Measurements from ENCODE around the gene TTLL13. TPM values are rescaled to one million over a fixed set of nuclear protein-coding genes. Genes with fewer than 3 reads are reported as not detected.
A peak's percentile ranks its signal among the peaks of the same experiment; 100 is the strongest.

Gene TTLL13
- total RNA-seq, 1 experiment from 2014 or later = not detected

DNA sequence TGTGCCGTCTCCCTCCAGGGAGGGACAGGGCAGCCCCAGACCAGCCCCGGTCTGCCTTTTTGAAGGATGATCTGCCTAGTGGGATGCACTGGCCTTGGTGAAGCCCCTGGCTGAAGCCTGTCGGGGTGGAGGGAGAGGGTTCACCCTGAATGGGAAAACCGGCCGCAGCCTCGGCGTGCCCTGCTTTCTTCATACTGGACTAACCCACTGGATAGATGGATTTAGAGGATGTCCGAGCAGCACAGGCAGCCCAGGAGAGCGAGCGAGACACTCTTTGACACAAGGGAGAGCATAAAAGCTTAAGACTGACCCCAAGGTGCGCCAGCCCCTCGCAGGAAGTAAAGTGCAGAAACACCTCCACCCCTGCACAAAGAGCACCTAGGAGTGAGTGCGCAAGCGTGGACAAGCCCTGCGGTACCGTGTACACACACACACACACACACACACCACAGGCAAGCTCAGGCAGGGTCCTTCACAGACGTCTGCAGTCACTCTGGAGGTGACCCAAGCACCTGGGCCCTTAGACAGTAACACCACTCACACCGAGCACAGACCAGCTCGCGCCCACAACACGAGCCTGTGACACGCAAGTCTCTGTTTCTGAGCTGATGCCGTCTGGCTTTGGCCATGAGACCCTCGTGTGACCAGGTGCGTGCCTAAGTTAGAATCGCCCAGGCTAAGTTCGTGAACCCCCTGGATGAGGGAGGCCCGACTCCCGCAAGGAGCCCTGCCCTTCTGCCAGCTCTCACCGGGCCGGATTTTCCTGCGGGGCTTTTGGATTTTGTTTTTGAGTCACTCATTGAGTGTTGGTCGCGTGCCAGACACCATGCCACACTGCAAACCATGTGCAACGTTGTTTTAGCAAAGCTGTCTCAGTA is 36.9 kb upstream of the TTLL13 start:
- Histone ChIP-seq H3K9me3 (ENCODE audit: low read length) (no peaks in the 10 kb centered on the region), H4K20me1 (ENCODE audit: low read length) (no peaks in the 10 kb centered on the region), H3K27me3 (ENCODE audit: low read length) (no peaks in the 10 kb centered on the region), H3K36me3 (ENCODE audit: low read depth, low read length) (peaks cover 44% of the 10 kb centered on the region), H3K9ac (ENCODE audit: low read length) (peak overlapping the region; percentile 96), H3K4me1 (ENCODE audit: insufficient read depth, low read length) (peaks cover 47% of the 10 kb centered on the region), H3K4me3 (ENCODE audit: low read length) (peak overlapping the region; percentile 16; the same call in 1 of the 2 replicates), H3K9me2 (replicated peaks; ENCODE audit: low read length) (no peaks in the 10 kb centered on the region), H3K4me2 (ENCODE audit: low read length) (peak overlapping the region; percentile 57), H3K27ac (ENCODE audit: low read length) (peak overlapping the region; percentile 98), H3K79me2 (ENCODE audit: low read length) (peaks cover 92% of the 10 kb centered on the region), H3F3A (ENCODE audit: low read length, unreplicated experiment) (peaks cover 7% of the 10 kb centered on the region), H2AFZ (ENCODE audit: low read length) (no peak overlapping the region)
- BruUV-seq (replicated peaks) = TSS peak; percentile 36
- POLR2A ChIA-PET (ENCODE audit: unreplicated experiment) = no interaction called here
- ATAC-seq (0 out of 2 replicates have a peak, but pooled peaks have one; percentile 1), DNase-seq (peak; percentile 88)
- intact Hi-C loops (cut with micrococcal nuclease) = no loop called here
- CTCF ChIA-PET = interaction anchor here (0.9 to 1.2 kb wide), 3 partner anchors 9 to 58 kb away, joined by 3 to 4 read pairs (median 4); no protein-coding TSS in a partner anchor
- TF ChIP-seq, protein P1, sequence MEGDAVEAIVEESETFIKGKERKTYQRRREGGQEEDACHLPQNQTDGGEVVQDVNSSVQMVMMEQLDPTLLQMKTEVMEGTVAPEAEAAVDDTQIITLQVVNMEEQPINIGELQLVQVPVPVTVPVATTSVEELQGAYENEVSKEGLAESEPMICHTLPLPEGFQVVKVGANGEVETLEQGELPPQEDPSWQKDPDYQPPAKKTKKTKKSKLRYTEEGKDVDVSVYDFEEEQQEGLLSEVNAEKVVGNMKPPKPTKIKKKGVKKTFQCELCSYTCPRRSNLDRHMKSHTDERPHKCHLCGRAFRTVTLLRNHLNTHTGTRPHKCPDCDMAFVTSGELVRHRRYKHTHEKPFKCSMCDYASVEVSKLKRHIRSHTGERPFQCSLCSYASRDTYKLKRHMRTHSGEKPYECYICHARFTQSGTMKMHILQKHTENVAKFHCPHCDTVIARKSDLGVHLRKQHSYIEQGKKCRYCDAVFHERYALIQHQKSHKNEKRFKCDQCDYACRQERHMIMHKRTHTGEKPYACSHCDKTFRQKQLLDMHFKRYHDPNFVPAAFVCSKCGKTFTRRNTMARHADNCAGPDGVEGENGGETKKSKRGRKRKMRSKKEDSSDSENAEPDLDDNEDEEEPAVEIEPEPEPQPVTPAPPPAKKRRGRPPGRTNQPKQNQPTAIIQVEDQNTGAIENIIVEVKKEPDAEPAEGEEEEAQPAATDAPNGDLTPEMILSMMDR (conservative IDR thresholded peaks at IDR 0.05; ENCODE audit: low read depth, low read length) = no peak
- TF ChIP-seq EZH2phosphoT487 (IDR thresholded peaks at IDR 0.05; ENCODE audit: borderline replicate concordance, low read length) = peak; percentile 78

DNA sequence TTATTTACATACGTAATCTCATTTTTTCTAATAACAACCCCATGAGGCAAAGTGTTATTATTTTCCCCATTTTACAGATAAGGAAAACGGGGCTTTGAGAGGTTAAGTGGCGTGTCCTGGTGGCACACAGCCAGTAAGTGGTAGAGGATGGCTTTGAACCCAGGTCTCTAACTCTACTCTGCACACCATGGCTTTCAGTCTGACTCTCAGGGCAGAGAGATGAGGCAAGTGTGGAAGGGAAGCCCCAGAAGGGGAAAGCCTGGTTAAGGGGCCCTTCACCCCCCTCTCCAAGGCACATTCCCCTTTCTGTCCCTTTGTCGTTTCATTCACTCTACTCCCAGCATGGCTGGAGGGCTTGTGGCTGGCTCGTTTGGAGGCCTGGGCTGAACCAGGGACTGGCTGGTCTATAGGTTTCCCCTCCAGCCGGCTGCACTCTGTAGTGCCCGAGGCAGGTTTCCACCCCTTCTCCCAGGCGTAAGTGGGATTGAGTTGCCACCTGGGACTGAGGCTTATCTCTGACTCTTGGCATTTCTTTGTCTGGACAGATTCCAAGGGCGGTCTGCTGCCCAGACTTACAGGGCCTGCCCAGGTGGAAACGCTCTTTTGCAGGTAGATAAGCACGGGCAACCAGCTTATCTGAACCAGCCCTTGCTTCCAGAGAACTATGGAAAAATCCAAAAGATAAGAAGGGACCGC is 36.1 kb upstream of the TTLL13 start:
- H3F3A ChIP-seq (ENCODE audit: low read length, unreplicated experiment) = peaks cover 7% of the 10 kb centered on the region
- peaks cover 92% of the 10 kb centered on the region for H3K79me2 ChIP-seq (ENCODE audit: low read length)
- peaks cover 50% of the 10 kb centered on the region for H3K36me3 ChIP-seq (ENCODE audit: low read depth, low read length)
- intact Hi-C loops (cut with micrococcal nuclease) = no loop called here
- ATAC-seq (no peak), DNase-seq (no peak)
- H3K4me2 ChIP-seq (ENCODE audit: low read length) = peak overlapping the region; percentile 57; the same call in 1 of the 2 replicates
- no peaks in the 10 kb centered on the region for H3K9me2 ChIP-seq (replicated peaks; ENCODE audit: low read length)
- no peak overlapping the region for H3K4me3 ChIP-seq (ENCODE audit: low read length)
- peak overlapping the region; percentile 98 for H3K27ac ChIP-seq (ENCODE audit: low read length)
- H3K9me3 ChIP-seq (ENCODE audit: low read length) = no peaks in the 10 kb centered on the region
- no peaks in the 10 kb centered on the region for H4K20me1 ChIP-seq (ENCODE audit: low read length)
- H3K27me3 ChIP-seq (ENCODE audit: low read length) = no peaks in the 10 kb centered on the region
- ChIA-PET CTCF (interaction anchor here (1.2 kb wide), 1 partner anchor 10 kb away, joined by 4 read pairs; no protein-coding TSS in a partner anchor), POLR2A (ENCODE audit: unreplicated experiment) (no interaction called here)
- H3K9ac ChIP-seq (ENCODE audit: low read length) = peak overlapping the region; percentile 96
- H3K4me1 ChIP-seq (ENCODE audit: insufficient read depth, low read length) = peaks cover 47% of the 10 kb centered on the region
- no TSS peak for BruUV-seq (replicated peaks)
- TF ChIP-seq, protein P1 (conservative IDR thresholded peaks at IDR 0.05; ENCODE audit: low read depth, low read length) = no peak
- TF ChIP-seq EZH2 (IDR thresholded peaks at IDR 0.05; ENCODE audit: low read length, unreplicated experiment) (no peak), EZH2phosphoT487 (IDR thresholded peaks at IDR 0.05; ENCODE audit: borderline replicate concordance, low read length) (no peak)
- no peak overlapping the region for H2AFZ ChIP-seq (ENCODE audit: low read length)
